Measurements from ENCODE around the gene TBL1XR1. TPM values are rescaled to one million over a fixed set of nuclear protein-coding genes. Genes with fewer than 3 reads are reported as not detected.

The TBL1XR1 gene
- total and polyA plus RNA-seq, 2 of the 8 experiments (the other 6 are each of a cell fraction or from before 2014, with no cell fraction given): 28.1 to 147 TPM

- TF ChIP-seq CHD7 (IDR thresholded peaks at IDR 0.05; ENCODE audit: insufficient replicate concordance, low read length): no peak
- no peak for TF ChIP-seq RFX5 (IDR thresholded peaks at IDR 0.05; ENCODE audit: borderline replicate concordance, low read depth, low read length)
- no peak for TF ChIP-seq ASH2L (IDR thresholded peaks at IDR 0.05; ENCODE audit: low read length)
- 0 out of 3 replicates have a peak, but pooled peaks of 1 of the 2 experiments have one; percentile 14 for TF ChIP-seq POLR2A (IDR thresholded peaks at IDR 0.05; ENCODE audit: control extremely low read depth in 1 of 2, low read depth in 2 of 2, low read length in 2 of 2)
- TF ChIP-seq SIN3A (conservative IDR thresholded peaks at IDR 0.05 in 1 of 2, IDR thresholded peaks at IDR 0.05 in 1 of 2; ENCODE audit: low read depth in 1 of 2, low read length in 2 of 2): no peak
These were observed 6.3 kb downstream of the TBL1XR1 start (continued) for GRCh38 chr3:177190756-177191681.

Measured in H1 (cell line).